Peyer's patch (tissue), 4 donors: ENCODE data around the gene IGF1R.

ENCODE experiments used
- CTCF ChIP-seq, 6 experiments: fragments of 450-650 bp in 4 of 6; fragments of 200-600 bp in 2 of 6; sonication (generic) in 1 of 6; IDR thresholded peaks; one replicate each; pipeline ENCODE4 v1.5.1; 2017 to 2019; ENCODE audit warnings: antibody characterized with exemption in 6 of 6, mild to moderate bottlenecking in 3 of 6, moderate library complexity in 1 of 6
- POLR2A ChIP-seq, 2 donors: fragments of 450-650 bp; IDR thresholded peaks; one replicate each; pipeline ENCODE4 v1.5.1; 2017; ENCODE audit warnings: antibody characterized with exemption in 2 of 2, mild to moderate bottlenecking in 2 of 2, moderate library complexity in 2 of 2

GRCh38 chr15:98700519-98700918, 52.2 kb downstream of the IGF1R start:
- TF ChIP-seq POLR2A (IDR thresholded peaks at IDR 0.05), result no peak
- no peak for TF ChIP-seq CTCF (IDR thresholded peaks at IDR 0.05)
